Nephron (organoid): Measurements from ENCODE around the gene ITGB6.
"Not testable (repeated sequence)": the region's sequence is repeated elsewhere in the genome, so short reads cannot be mapped to it uniquely, and the experiment has no call there.

ENCODE experiments used
- H3K27ac Mint-ChIP-seq, 3 experiments: 2 replicates each; pipeline ENCODE4 v1.8.0; 2020; ENCODE audit warnings: mixed read lengths in 3 of 3, mild to moderate bottlenecking in 2 of 3, moderate library complexity in 1 of 3
- H3K27me3 Mint-ChIP-seq: 2 replicates; pipeline ENCODE4 v1.8.0; 2021; ENCODE audit warnings: low read depth, mild to moderate bottlenecking, moderate library complexity, mixed read lengths
- H3K36me3 Mint-ChIP-seq: 2 replicates; pipeline ENCODE4 v1.8.0; 2020; ENCODE audit warnings: low read depth, mixed read lengths
- H3K4me1 Mint-ChIP-seq: 2 replicates; pipeline ENCODE4 v1.8.0; 2020; ENCODE audit warnings: mixed read lengths
- H3K4me3 Mint-ChIP-seq, 3 experiments: 2 replicates each; pipeline ENCODE4 v1.8.0; 2020; ENCODE audit warnings: mild to moderate bottlenecking in 3 of 3, mixed read lengths in 3 of 3, moderate library complexity in 2 of 3
- H3K9me3 Mint-ChIP-seq: 2 replicates; pipeline ENCODE4 v1.8.0; 2020; ENCODE audit warnings: mixed read lengths
- CTCF ChIP-seq, 3 experiments: fragments of 200-600 bp; sonication (generic); IDR thresholded peaks; one replicate each; pipeline ENCODE4 v1.5.0; 2021; ENCODE audit warnings: antibody characterized with exemption in 3 of 3; ENCODE audit not compliant: unreplicated experiment in 3 of 3

Gene ITGB6

GRCh38 chr2:160194946-160195345 is 5.1 kb downstream of the ITGB6 start:
- Mint-ChIP-seq H3K4me3 (no peak overlapping the region), H3K27ac (no peak overlapping the region), H3K27me3 (no peaks in the 10 kb centered on the region), H3K36me3 (no peaks in the 10 kb centered on the region), H3K4me1 (no peaks in the 10 kb centered on the region), H3K9me3 (peaks cover 5% of the 10 kb centered on the region)
- TF ChIP-seq CTCF (IDR thresholded peaks at IDR 0.05; ENCODE audit: unreplicated experiment in 3 of 3): no peak

DNA sequence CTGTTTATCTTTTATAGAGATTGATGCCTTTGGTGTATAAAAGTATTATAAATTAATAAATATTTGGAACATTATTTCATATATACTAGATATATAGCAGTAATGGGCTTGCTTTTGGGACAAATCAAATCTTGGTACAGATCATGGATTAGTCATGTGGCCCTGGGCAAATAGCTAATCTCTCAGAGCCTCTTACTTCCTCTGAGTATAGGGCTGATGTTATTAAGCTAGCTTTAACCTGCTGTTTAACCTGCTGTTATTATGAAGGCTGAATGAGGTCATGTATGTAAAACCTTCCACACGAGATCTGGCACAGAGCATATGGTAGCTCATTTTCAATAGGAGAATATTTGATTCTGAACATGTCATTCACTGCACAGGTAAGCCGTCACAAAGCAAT is 5.7 kb downstream of the ITGB6 start:
- no peak overlapping the region for H3K27ac Mint-ChIP-seq
- TF ChIP-seq CTCF (IDR thresholded peaks at IDR 0.05; ENCODE audit: unreplicated experiment in 3 of 3): no peak
- peaks cover 5% of the 10 kb centered on the region for H3K9me3 Mint-ChIP-seq
- no peaks in the 10 kb centered on the region for H3K27me3 Mint-ChIP-seq
- no peak overlapping the region for H3K4me3 Mint-ChIP-seq
- H3K36me3 Mint-ChIP-seq: no peaks in the 10 kb centered on the region
- H3K4me1 Mint-ChIP-seq: no peaks in the 10 kb centered on the region

DNA sequence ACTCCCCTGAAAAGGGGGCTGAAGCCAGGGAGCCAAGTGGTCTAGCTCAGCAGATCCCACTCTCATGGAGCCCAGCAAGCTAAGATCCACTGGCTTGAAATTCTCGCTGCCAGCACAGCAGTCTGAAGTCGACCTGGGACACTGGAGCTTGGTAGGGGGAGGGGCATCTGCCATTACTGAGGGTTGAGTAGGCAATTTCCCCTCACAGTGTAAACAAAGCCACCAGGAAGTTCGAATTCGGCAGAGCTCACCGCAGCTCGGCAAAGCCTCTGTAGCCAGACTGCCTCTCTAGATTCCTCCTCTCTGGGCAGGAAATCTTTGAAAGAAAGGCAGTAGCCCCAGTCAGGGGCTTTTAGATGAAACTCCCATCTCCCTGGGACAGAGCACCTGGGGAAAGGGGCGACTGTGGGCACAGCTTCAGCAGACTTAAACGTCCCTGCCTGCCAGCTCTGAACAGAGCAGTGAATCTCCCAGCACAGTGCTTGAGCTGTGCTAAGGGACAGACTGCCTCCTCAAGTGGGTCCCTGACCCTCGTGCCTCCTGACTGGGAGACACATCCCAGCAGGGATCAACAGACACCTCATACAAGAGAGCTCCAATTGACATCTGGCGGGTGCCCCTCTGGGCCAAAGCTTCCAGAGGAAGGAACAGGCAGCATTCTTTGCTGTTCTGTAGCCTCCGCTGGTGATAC is 18.8 kb downstream of the ITGB6 start:
- H3K36me3 Mint-ChIP-seq: peaks cover 35% of the 10 kb centered on the region
- H3K4me3 Mint-ChIP-seq, H3K4me1 Mint-ChIP-seq, H3K27me3 Mint-ChIP-seq: not testable (repeated sequence)
- H3K27ac Mint-ChIP-seq: peak overlapping the region in 2 of 3 experiments; percentile 39 to 69
- H3K9me3 Mint-ChIP-seq: peaks cover 32% of the 10 kb centered on the region

- Mint-ChIP-seq H3K27ac (peak overlapping the region in 2 of 3 experiments; percentile 39 to 69), H3K9me3 (peaks cover 26% of the 10 kb centered on the region), H3K36me3 (peaks cover 29% of the 10 kb centered on the region)
- not testable (repeated sequence) for H3K4me1 Mint-ChIP-seq, H3K4me3 Mint-ChIP-seq, H3K27me3 Mint-ChIP-seq
Observed at GRCh38 chr2:160180690-160181089, 19.4 kb downstream of the ITGB6 start.

DNA sequence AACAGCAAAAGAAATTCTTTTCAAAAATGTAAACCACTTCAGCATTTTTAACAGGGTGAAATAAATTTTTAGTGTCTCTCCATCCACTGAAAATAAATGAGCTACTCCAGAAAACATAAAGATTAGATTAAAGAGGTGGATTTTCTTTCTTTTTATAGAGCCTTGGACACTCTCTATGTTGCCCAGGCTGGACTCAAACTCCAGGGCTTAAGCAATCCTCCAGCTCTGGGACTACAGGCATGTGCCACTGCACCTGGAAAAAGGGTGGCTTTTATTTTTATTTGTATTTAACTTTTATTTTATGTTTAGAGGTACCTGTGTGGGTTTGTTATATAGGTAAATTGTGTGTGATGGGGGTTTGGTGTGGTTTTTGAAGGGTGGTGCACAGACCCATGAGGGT is 19.9 kb downstream of the ITGB6 start:
- Mint-ChIP-seq H3K9me3 (peaks cover 22% of the 10 kb centered on the region), H3K36me3 (peaks cover 24% of the 10 kb centered on the region), H3K27me3 (no peaks in the 10 kb centered on the region), H3K4me1 (no peaks in the 10 kb centered on the region), H3K27ac (peak overlapping the region in 1 of 3 experiments; percentile 15), H3K4me3 (no peak overlapping the region)
- no peak for TF ChIP-seq CTCF (IDR thresholded peaks at IDR 0.05; ENCODE audit: unreplicated experiment in 3 of 3)

DNA sequence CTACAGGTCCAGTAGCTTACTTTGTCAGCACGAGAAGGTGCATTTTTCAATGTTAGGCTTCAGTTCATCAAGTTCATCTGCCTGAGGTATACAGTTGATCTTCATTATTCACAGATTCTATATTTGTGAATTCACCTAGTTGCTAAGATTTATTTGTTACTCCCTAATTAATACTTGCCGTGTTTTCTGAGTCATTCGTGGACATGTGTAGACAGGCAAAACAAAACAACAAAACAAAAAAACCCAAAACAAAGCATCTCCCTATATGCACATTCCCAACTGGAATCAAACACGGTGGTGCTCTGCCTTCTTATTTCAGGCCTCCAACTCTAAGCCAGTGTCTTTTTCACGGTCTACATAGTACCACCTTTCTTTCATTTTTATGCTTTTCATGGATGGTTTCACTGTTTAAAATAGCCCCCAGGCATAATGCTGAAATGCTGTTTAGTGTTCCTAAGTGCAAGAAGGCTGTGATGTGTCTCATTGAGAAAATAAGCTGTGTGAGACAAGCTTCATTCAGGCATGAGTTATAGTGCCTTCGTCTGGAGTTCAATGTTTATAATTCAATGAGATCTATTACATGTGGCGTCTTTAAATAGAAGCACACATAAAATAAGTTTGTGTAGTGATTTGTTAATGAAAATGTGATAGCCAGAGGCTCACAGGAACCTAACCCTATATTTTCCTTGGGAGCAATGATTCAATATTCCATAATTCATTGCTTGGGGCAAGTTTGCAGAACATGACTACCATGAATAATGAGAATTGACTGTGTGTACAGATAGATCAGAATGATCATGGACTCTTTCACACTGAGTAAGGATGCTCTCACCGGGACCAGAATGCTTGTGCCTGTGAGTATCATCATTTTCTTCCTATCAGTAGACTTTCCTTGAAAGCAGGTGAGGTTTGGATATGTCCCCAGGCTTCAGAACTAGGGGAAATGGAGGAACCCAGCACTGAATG is 24.6 kb downstream of the ITGB6 start:
- peak overlapping the region; percentile 10 to 66 (median 34) for H3K27ac Mint-ChIP-seq
- no peaks in the 10 kb centered on the region for H3K9me3 Mint-ChIP-seq
- peaks cover 6% of the 10 kb centered on the region for H3K4me1 Mint-ChIP-seq
- peaks cover 7% of the 10 kb centered on the region for H3K36me3 Mint-ChIP-seq
- no peak for TF ChIP-seq CTCF (IDR thresholded peaks at IDR 0.05; ENCODE audit: unreplicated experiment in 3 of 3)
- H3K27me3 Mint-ChIP-seq: no peaks in the 10 kb centered on the region
- H3K4me3 Mint-ChIP-seq: no peak overlapping the region
